ENCODE measurements around the gene LYL1. TPM values are rescaled to one million over a fixed set of nuclear protein-coding genes. Genes with fewer than 3 reads are reported as not detected.

Gene LYL1
- total and polyA plus RNA-seq, 2 donors (not counting 3 experiments of a cell fraction or from before 2014, with no cell fraction given), result 74.4 to 87.3 TPM

- intact Hi-C loops (cut with micrococcal nuclease) (loop anchor here (1.0 to 5.0 kb wide), 6 partner anchors 14 to 905 kb away; partner anchors contain the start of genes RFX1 and TRMT1), dilution Hi-C loops (cut with MboI; ENCODE audit: extremely low pct_ligation_motif_present, low sequenced_read_pairs) (no loop called here)
- FAIRE-seq (peak; percentile 72), DNase-seq (ENCODE audit: low read depth, low spot score) (no peak)
- Histone ChIP-seq H3K4me1 (ENCODE audit: control insufficient read depth, extremely low read depth, insufficient read depth, low read length) (peaks cover 48% of the 10 kb centered on the region), H3K9ac (replicated peaks; ENCODE audit: extremely low read depth, insufficient read depth, low read length) (peak overlapping the region; percentile 96), H3K4me2 (ENCODE audit: insufficient read depth, low read length) (peak overlapping the region; percentile 96), H4K20me1 (replicated peaks; ENCODE audit: control insufficient read depth, extremely low read depth, insufficient read depth, low read length) (no peaks in the 10 kb centered on the region), H3K27ac (ENCODE audit: insufficient read depth, low read depth, low read length) (peak overlapping the region; percentile 76), H3K27me3 (ENCODE audit: control insufficient read depth in 2 of 2, insufficient read depth in 2 of 2, low read length in 2 of 2) (no peaks in the 10 kb centered on the region), H3K4me3 (replicated peaks in 1 of 3; ENCODE audit: insufficient read depth in 1 of 3, low read depth in 1 of 3, low read length in 3 of 3) (peak overlapping the region; percentile 63 to 95 (median 85)), H3K36me3 (ENCODE audit: control insufficient read depth in 2 of 2, extremely low read depth in 1 of 2, insufficient read depth in 2 of 2, low read length in 2 of 2) (peaks cover 2 to 3% of the 10 kb centered on the region in 2 experiments), H3K79me2 (ENCODE audit: control insufficient read depth, insufficient read depth, low read length) (peaks cover 30% of the 10 kb centered on the region), H2AFZ (ENCODE audit: low read depth, low read length) (no peak overlapping the region), H3K9me3 (replicated peaks; ENCODE audit: control insufficient read depth, insufficient read depth, low read length) (no peaks in the 10 kb centered on the region), H3K9me1 (replicated peaks; ENCODE audit: control insufficient read depth, extremely low read depth, insufficient read depth, low read length) (no peaks in the 10 kb centered on the region)
- POLR2A ChIA-PET, result interaction anchor here (0.8 to 1.2 kb wide), 2 partner anchors 52 to 54 kb away, joined by 3 to 8 read pairs; no protein-coding TSS in a partner anchor
- TSS peak; percentile 41 for BruUV-seq (replicated peaks)
- TF ChIP-seq POLR2AphosphoS5 (IDR thresholded peaks at IDR 0.05; ENCODE audit: insufficient read depth, low read depth, low read length) (no peak), POLR2A (IDR thresholded peaks at IDR 0.05; ENCODE audit: low read depth, low read length) (peak; percentile 43)
- CTCF ChIA-PET, result interaction anchor here (0.7 to 2.5 kb wide), 20 partner anchors 9 to 161 kb away, joined by 3 to 26 read pairs (median 4); partner anchors contain the start of genes IER2, NACC1, STX10 and TRMT1
Observed at GRCh38 chr19:13101590-13102415, 855 bp downstream of the LYL1 start.

- FAIRE-seq, result peak; percentile 58
Observed at GRCh38 chr19:13100841-13101589, 1.6 kb downstream of the LYL1 start.

More at GRCh38 chr19:13100841-13101589, 1.6 kb downstream of the LYL1 start:
- Histone ChIP-seq H3K9ac (replicated peaks; ENCODE audit: extremely low read depth, insufficient read depth, low read length) (peak overlapping the region; percentile 96), H3K79me2 (ENCODE audit: control insufficient read depth, insufficient read depth, low read length) (peaks cover 30% of the 10 kb centered on the region), H3K27me3 (ENCODE audit: control insufficient read depth in 2 of 2, insufficient read depth in 2 of 2, low read length in 2 of 2) (no peaks in the 10 kb centered on the region), H3K27ac (ENCODE audit: insufficient read depth, low read depth, low read length) (peak overlapping the region; percentile 76), H3K9me1 (replicated peaks; ENCODE audit: control insufficient read depth, extremely low read depth, insufficient read depth, low read length) (no peaks in the 10 kb centered on the region), H3K36me3 (ENCODE audit: control insufficient read depth in 2 of 2, extremely low read depth in 1 of 2, insufficient read depth in 2 of 2, low read length in 2 of 2) (peaks cover 2 to 3% of the 10 kb centered on the region in 2 experiments), H3K4me3 (replicated peaks in 1 of 3; ENCODE audit: insufficient read depth in 1 of 3, low read depth in 1 of 3, low read length in 3 of 3) (peak overlapping the region; percentile 63 to 95 (median 85)), H4K20me1 (replicated peaks; ENCODE audit: control insufficient read depth, extremely low read depth, insufficient read depth, low read length) (no peaks in the 10 kb centered on the region), H3K9me3 (replicated peaks; ENCODE audit: control insufficient read depth, insufficient read depth, low read length) (no peaks in the 10 kb centered on the region), H2AFZ (ENCODE audit: low read depth, low read length) (no peak overlapping the region), H3K4me1 (ENCODE audit: control insufficient read depth, extremely low read depth, insufficient read depth, low read length) (peaks cover 50% of the 10 kb centered on the region), H3K4me2 (ENCODE audit: insufficient read depth, low read length) (peak overlapping the region; percentile 96)
- BruUV-seq (replicated peaks), result no TSS peak
- DNase-seq (ENCODE audit: low read depth, low spot score), result peak; percentile 60
- dilution Hi-C loops (cut with MboI; ENCODE audit: extremely low pct_ligation_motif_present, low sequenced_read_pairs), result no loop called here
- intact Hi-C loops (cut with micrococcal nuclease), result loop anchor here (1.0 to 5.0 kb wide), 3 partner anchors 146 to 906 kb away; partner anchors contain the start of gene RFX1
- ChIA-PET CTCF (interaction anchor here (0.5 to 2.5 kb wide), 27 partner anchors 10 to 175 kb away, joined by 3 to 26 read pairs (median 4); partner anchors contain the start of genes IER2, NACC1, STX10 and TRMT1), POLR2A (interaction anchor here (0.8 to 2.1 kb wide), 4 partner anchors 40 to 54 kb away, joined by 3 to 8 read pairs (median 4); no protein-coding TSS in a partner anchor)
- TF ChIP-seq POLR2AphosphoS5 (IDR thresholded peaks at IDR 0.05; ENCODE audit: insufficient read depth, low read depth, low read length) (no peak), JUN (IDR thresholded peaks at IDR 0.05; ENCODE audit: borderline replicate concordance, insufficient read depth, insufficient read length, low read depth) (no peak), MAX (IDR thresholded peaks at IDR 0.05; ENCODE audit: insufficient read depth, insufficient read length) (no peak), CTCF (IDR thresholded peaks at IDR 0.05; ENCODE audit: extremely low read depth in 1 of 2, insufficient read depth in 1 of 2, low read depth in 1 of 2, low read length in 2 of 2) (peak; percentile 53 to 79), POLR2A (IDR thresholded peaks at IDR 0.05; ENCODE audit: low read depth, low read length) (peak; percentile 51), GATA2 (IDR thresholded peaks at IDR 0.05; ENCODE audit: insufficient read depth, insufficient read length, low read depth, low read length) (no peak)

All from endothelial cell of umbilical vein (primary cell).